ENCODE results near the gene NR1I3. TPM values are rescaled to one million over a fixed set of nuclear protein-coding genes. Genes with fewer than 3 reads are reported as not detected.
A peak's percentile ranks its signal among the peaks of the same experiment; 100 is the strongest.

NR1I3 gene
- total and polyA plus RNA-seq, 2 of the 13 experiments (the other 11 are each of a cell fraction or from before 2014, with no cell fraction given) = 0.62 to 0.95 TPM

GRCh38 chr1:161198194-161198896 is 39.7 kb downstream of the NR1I3 start (continued):
- TF ChIP-seq ZNF280D (CRISPR knock-in tag; IDR thresholded peaks at IDR 0.05) (no peak), TAF1 (CRISPR knock-in tag; IDR thresholded peaks at IDR 0.05) (peak; percentile 34; the same call in 1 of the 2 replicates), ZFY (CRISPR knock-in tag; IDR thresholded peaks at IDR 0.05) (peak; percentile 34; the same call in 1 of the 2 replicates), ETS1 (CRISPR knock-in tag; IDR thresholded peaks at IDR 0.05) (no peak), ZNF883 (CRISPR knock-in tag; IDR thresholded peaks at IDR 0.05; ENCODE audit: not compliant biosample characterization) (peak; percentile 66), FOXK1 (CRISPR knock-in tag; IDR thresholded peaks at IDR 0.05; ENCODE audit: borderline replicate concordance, low read depth) (0 out of 2 replicates have a peak, but pooled peaks have one; percentile 9), AGO2 (optimal IDR thresholded peaks at IDR 0.05; ENCODE audit: low read depth, low read length) (peak; percentile 78), EP300 (IDR thresholded peaks at IDR 0.05; ENCODE audit: low read depth in 2 of 2, low read length in 2 of 2) (no peak), EP300 (CRISPR knock-in tag; IDR thresholded peaks at IDR 0.05; ENCODE audit: borderline replicate concordance) (no peak), ZNF770 (CRISPR knock-in tag; IDR thresholded peaks at IDR 0.05) (0 out of 2 replicates have a peak, but pooled peaks have one; percentile 24), CTCF (CRISPR knock-in tag; IDR thresholded peaks at IDR 0.05) (peak; percentile 59), ZFP36 (IDR thresholded peaks at IDR 0.05; ENCODE audit: borderline replicate concordance, low read depth, low read length, partially characterized antibody) (no peak), DDIT3 (CRISPR knock-in tag; IDR thresholded peaks at IDR 0.05) (no peak), GABPB1 (CRISPR knock-in tag; IDR thresholded peaks at IDR 0.05) (peak; percentile 38; the same call in 1 of the 2 replicates), GMEB1 (CRISPR knock-in tag; IDR thresholded peaks at IDR 0.05; ENCODE audit: borderline replicate concordance) (peak; percentile 39; the same call in 1 of the 2 replicates), RFX1 (IDR thresholded peaks at IDR 0.05) (no peak), THAP8 (CRISPR knock-in tag; IDR thresholded peaks at IDR 0.05; ENCODE audit: borderline replicate concordance) (0 out of 2 replicates have a peak, but pooled peaks have one; percentile 35)
